K562 (cell line): ENCODE results near the gene PHLDB2. TPM values are rescaled to one million over a fixed set of nuclear protein-coding genes. Genes with fewer than 3 reads are reported as not detected.

Experiments
- MTA3 ChIP-seq: fragments of 450-650 bp; formaldehyde crosslinking; IDR thresholded peaks from 2 replicates; pipeline ENCODE4 v1.6.1; 2017; ENCODE audit warnings: mild to moderate bottlenecking, borderline replicate concordance
- NFIC ChIP-seq: fragments of 450-650 bp; IDR thresholded peaks from 2 replicates; pipeline ENCODE4 v1.6.1; 2017; ENCODE audit warnings: mild to moderate bottlenecking, inconsistent platforms
- RUNX1 ChIP-seq: sonication (generic); IDR thresholded peaks from 2 replicates; pipeline ENCODE4 v1.6.1; 2016; ENCODE audit warnings: antibody characterized with exemption, low read depth
- SAP30 ChIP-seq: fragments of 200-600 bp; sonication (generic); IDR thresholded peaks from 2 replicates; pipeline ENCODE4 v1.6.1; 2012; ENCODE audit warnings: borderline replicate concordance, low read depth, mild to moderate bottlenecking, moderate library complexity, low read length, control low read depth, inconsistent platforms; ENCODE audit not compliant: insufficient read depth, poor library complexity, severe bottlenecking
- SMARCC2 ChIP-seq: fragments of 450-650 bp; IDR thresholded peaks from 2 replicates; pipeline ENCODE4 v1.6.1; 2017; ENCODE audit warnings: antibody characterized with exemption, moderate library complexity, mild to moderate bottlenecking, low read depth
- polyA plus RNA-seq, 8 experiments: library from polyadenylated mRNA; depleted of rRNA in 4 of 8; stranded (reverse) in 5 of 8; unstranded in 3 of 8; fragments of >200 nt; fragmentation: Nextera tagmentation in 2 of 8; fragmentation: Illumina TruSeq in 1 of 8; extraction: Ambion mirVana in 2 of 8; extraction: Trizol in 1 of 8; gene quantifications; 2 replicates each; pipeline versions ENCODE4 v1.2.1 to v1.2.3, GENCODE V29; 2011 to 2014; ENCODE audit warnings: inconsistent platforms in 1 of 8, missing spikeins in 1 of 8
- total RNA-seq, 7 experiments: library from RNA; depleted of rRNA in 6 of 7; stranded (reverse); fragments of >200 nt in 6 of 7; fragmentation: Illumina TruSeq in 2 of 7; extraction: Trizol in 2 of 7; gene quantifications; 2 replicates each; pipeline versions ENCODE4 v1.2.1 to v1.2.3, GENCODE V29; 2011 to 2021; ENCODE audit warnings: low replicate concordance in 1 of 7
- TF ChIP-seq, protein P1 (sequence below), 2 experiments: fragments of 450-650 bp; formaldehyde crosslinking in 1 of 2; IDR thresholded peaks; 2 replicates each; pipeline versions ENCODE4 v1.4.0 to v1.6.1; 2014 to 2020; ENCODE audit warnings: mild to moderate bottlenecking in 2 of 2, borderline replicate concordance in 1 of 2, low read depth in 1 of 2
- TF ChIP-seq, protein P2 (sequence below): fragments of 450-650 bp; IDR thresholded peaks from 2 replicates; pipeline ENCODE4 v1.6.1; 2018; ENCODE audit warnings: mild to moderate bottlenecking, low read depth; ENCODE audit not compliant: partially characterized antibody
- TF ChIP-seq, protein P3 (sequence below): fragments of 450-650 bp; formaldehyde crosslinking; conservative IDR thresholded peaks from 2 replicates; pipeline ENCODE4 v1.4.0; 2022; ENCODE audit warnings: mild to moderate bottlenecking, missing genetic modification characterization

PHLDB2 gene
- total and polyA plus RNA-seq, 9 of the 15 experiments (the other 6 are each of a cell fraction or from before 2014, with no cell fraction given) = 0.04 TPM; not detected in 8

DNA sequence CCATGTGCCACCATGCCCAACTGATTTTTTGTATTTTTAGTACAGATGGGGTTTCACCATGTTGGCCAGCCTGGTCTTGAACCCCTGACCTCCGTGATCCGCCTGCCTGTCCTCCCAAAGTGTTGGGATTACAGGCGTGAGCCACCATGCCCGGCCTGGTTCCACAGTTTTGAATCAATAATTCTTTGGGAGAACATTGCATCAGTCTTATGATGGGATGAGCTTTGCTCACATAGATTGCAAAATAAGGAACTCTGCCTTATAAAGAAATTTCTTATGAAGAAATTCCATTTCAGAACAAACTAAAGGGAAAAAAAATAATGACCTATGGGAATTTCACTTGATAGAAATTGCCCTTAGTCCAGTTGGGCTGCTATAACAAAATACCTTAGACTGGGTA, 159.6 kb downstream of the PHLDB2 start (continued):
- TF ChIP-seq, protein P1, sequence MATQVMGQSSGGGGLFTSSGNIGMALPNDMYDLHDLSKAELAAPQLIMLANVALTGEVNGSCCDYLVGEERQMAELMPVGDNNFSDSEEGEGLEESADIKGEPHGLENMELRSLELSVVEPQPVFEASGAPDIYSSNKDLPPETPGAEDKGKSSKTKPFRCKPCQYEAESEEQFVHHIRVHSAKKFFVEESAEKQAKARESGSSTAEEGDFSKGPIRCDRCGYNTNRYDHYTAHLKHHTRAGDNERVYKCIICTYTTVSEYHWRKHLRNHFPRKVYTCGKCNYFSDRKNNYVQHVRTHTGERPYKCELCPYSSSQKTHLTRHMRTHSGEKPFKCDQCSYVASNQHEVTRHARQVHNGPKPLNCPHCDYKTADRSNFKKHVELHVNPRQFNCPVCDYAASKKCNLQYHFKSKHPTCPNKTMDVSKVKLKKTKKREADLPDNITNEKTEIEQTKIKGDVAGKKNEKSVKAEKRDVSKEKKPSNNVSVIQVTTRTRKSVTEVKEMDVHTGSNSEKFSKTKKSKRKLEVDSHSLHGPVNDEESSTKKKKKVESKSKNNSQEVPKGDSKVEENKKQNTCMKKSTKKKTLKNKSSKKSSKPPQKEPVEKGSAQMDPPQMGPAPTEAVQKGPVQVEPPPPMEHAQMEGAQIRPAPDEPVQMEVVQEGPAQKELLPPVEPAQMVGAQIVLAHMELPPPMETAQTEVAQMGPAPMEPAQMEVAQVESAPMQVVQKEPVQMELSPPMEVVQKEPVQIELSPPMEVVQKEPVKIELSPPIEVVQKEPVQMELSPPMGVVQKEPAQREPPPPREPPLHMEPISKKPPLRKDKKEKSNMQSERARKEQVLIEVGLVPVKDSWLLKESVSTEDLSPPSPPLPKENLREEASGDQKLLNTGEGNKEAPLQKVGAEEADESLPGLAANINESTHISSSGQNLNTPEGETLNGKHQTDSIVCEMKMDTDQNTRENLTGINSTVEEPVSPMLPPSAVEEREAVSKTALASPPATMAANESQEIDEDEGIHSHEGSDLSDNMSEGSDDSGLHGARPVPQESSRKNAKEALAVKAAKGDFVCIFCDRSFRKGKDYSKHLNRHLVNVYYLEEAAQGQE (IDR thresholded peaks at IDR 0.05; ENCODE audit: borderline replicate concordance) = no peak
- TF ChIP-seq, protein P1 (CRISPR knock-in tag; IDR thresholded peaks at IDR 0.05; ENCODE audit: low read depth) = no peak
- TF ChIP-seq MTA3 (no peak), SAP30 (no peak), RUNX1 (no peak), SMARCC2 (no peak), NFIC (no peak)
- TF ChIP-seq, protein P2, sequence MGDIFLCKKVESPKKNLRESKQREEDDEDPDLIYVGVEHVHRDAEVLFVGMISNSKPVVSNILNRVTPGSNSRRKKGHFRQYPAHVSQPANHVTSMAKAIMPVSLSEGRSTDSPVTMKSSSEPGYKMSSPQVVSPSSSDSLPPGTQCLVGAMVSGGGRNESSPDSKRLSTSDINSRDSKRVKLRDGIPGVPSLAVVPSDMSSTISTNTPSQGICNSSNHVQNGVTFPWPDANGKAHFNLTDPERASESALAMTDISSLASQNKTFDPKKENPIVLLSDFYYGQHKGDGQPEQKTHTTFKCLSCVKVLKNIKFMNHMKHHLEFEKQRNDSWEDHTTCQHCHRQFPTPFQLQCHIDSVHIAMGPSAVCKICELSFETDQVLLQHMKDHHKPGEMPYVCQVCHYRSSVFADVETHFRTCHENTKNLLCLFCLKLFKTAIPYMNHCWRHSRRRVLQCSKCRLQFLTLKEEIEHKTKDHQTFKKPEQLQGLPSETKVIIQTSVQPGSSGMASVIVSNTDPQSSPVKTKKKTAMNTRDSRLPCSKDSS = no peak
- TF ChIP-seq, protein P3, sequence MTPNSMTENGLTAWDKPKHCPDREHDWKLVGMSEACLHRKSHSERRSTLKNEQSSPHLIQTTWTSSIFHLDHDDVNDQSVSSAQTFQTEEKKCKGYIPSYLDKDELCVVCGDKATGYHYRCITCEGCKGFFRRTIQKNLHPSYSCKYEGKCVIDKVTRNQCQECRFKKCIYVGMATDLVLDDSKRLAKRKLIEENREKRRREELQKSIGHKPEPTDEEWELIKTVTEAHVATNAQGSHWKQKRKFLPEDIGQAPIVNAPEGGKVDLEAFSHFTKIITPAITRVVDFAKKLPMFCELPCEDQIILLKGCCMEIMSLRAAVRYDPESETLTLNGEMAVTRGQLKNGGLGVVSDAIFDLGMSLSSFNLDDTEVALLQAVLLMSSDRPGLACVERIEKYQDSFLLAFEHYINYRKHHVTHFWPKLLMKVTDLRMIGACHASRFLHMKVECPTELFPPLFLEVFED (CRISPR knock-in tag) = no peak
